Activated B cell treated with CpG ODN at 0.5 μM for 24 hours (primary cell): ENCODE data around the gene VSIG10L2. TPM values are rescaled to one million over a fixed set of nuclear protein-coding genes. Genes with fewer than 3 reads are reported as not detected.

Experiments
- ATAC-seq: fragments of 200-7000 bp; cut with Tn5 transposase; one replicate; pipeline ENCODE4 v1.10.0; 2021; ENCODE audit warnings: low read depth, mild to moderate bottlenecking, moderate library complexity
- CTCF ChIA-PET: fragments of 350-600 bp; sonication (Branson Sonifier 250); formaldehyde crosslinking; loops from one replicate; lab custom pipeline; 2021; ENCODE audit warnings: antibody characterized with exemption; lab: Charles Lee
- POLR2A ChIA-PET: fragments of 350-600 bp; sonication (Branson Sonifier 250); formaldehyde crosslinking; loops from one replicate; lab custom pipeline; 2021; ENCODE audit warnings: antibody characterized with exemption; lab: Charles Lee
- DNase-seq: peaks from one replicate; pipeline ENCODE4 v3.0.0; 2022
- H3K27ac Mint-ChIP-seq: one replicate; pipeline ENCODE4 v1.8.0; 2020; ENCODE audit warnings: mixed read lengths
- H3K27me3 Mint-ChIP-seq: one replicate; pipeline ENCODE4 v1.8.0; 2021; ENCODE audit warnings: mixed read lengths
- H3K36me3 Mint-ChIP-seq: one replicate; pipeline ENCODE4 v1.8.0; 2021; ENCODE audit warnings: low read depth, mixed read lengths
- H3K4me1 Mint-ChIP-seq: one replicate; pipeline ENCODE4 v1.8.0; 2021; ENCODE audit warnings: mixed read lengths
- H3K4me3 Mint-ChIP-seq: one replicate; pipeline ENCODE4 v1.8.0; 2020; ENCODE audit warnings: mild to moderate bottlenecking, mixed read lengths
- H3K9me3 Mint-ChIP-seq: one replicate; pipeline ENCODE4 v1.8.0; 2020; ENCODE audit warnings: mixed read lengths
- intact Hi-C: fragments of 100-400 bp; cut with micrococcal nuclease; formaldehyde crosslinking; loops from one replicate; pipeline ENCODE4 v1.15.1; 2024
- total RNA-seq: library from RNA; stranded (reverse); gene quantifications from 2 replicates; pipeline ENCODE4 v1.2.3, GENCODE V29; 2022
- TF ChIP-seq, protein P1 (sequence below): fragments of 200-600 bp; IDR thresholded peaks from one replicate; pipeline ENCODE4 v1.8.0; 2022; ENCODE audit warnings: antibody characterized with exemption, mild to moderate bottlenecking

VSIG10L2 gene
- total RNA-seq, 1 donor from 2014 or later, result not detected

DNA sequence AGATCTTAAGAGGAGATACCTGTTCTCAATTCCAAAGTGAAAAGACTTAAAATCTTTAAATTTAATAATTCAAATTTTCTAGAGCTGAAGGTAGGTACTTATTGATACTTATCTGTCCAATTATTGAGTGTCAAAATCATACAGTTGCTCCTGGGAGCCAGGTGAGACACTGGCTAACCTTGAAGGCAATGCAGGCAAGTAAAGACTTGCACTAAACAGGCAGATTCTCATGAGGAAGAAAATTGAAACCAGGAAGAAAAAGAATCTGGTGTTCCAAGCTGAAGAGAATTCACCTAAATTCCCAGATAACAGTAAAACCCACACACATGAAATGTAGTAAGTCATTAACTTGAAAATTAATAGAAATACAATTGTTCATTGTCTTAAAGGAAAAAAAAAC is 30.3 kb downstream of the VSIG10L2 start:
- POLR2A ChIA-PET, result no interaction called here
- ATAC-seq (no peak), DNase-seq (no peak)
- no peak overlapping the region for H3K4me3 Mint-ChIP-seq
- H3K4me1 Mint-ChIP-seq, result no peaks in the 10 kb centered on the region
- intact Hi-C loops, result no loop called here
- TF ChIP-seq, protein P1, sequence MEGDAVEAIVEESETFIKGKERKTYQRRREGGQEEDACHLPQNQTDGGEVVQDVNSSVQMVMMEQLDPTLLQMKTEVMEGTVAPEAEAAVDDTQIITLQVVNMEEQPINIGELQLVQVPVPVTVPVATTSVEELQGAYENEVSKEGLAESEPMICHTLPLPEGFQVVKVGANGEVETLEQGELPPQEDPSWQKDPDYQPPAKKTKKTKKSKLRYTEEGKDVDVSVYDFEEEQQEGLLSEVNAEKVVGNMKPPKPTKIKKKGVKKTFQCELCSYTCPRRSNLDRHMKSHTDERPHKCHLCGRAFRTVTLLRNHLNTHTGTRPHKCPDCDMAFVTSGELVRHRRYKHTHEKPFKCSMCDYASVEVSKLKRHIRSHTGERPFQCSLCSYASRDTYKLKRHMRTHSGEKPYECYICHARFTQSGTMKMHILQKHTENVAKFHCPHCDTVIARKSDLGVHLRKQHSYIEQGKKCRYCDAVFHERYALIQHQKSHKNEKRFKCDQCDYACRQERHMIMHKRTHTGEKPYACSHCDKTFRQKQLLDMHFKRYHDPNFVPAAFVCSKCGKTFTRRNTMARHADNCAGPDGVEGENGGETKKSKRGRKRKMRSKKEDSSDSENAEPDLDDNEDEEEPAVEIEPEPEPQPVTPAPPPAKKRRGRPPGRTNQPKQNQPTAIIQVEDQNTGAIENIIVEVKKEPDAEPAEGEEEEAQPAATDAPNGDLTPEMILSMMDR, result no peak
- H3K9me3 Mint-ChIP-seq, result no peaks in the 10 kb centered on the region
- peaks cover 8% of the 10 kb centered on the region for H3K27me3 Mint-ChIP-seq
- no peaks in the 10 kb centered on the region for H3K36me3 Mint-ChIP-seq
- no peak overlapping the region for H3K27ac Mint-ChIP-seq
- CTCF ChIA-PET, result no interaction called here

DNA sequence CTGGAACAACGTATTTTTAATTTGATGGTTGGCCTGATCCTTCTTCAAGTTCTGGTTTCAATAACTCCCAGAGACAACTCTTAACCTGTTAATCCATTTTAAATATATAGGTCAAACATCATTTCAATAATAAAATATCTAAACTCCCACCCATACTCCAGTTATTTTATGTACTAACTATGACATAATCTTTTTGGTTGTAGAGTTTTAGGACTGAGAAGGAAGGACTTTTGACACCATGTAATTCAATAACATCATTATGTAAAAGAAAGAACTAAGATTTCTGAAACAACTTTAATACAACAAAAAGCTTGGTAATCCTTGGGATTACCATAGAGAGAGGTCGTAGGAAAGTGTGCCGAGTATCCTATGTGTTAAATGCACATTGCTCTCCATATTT is 31.5 kb downstream of the VSIG10L2 start:
- H3K36me3 Mint-ChIP-seq, result no peaks in the 10 kb centered on the region
- H3K27me3 Mint-ChIP-seq, result peaks cover 6% of the 10 kb centered on the region
- DNase-seq, result no peak
- intact Hi-C loops, result no loop called here
- H3K27ac Mint-ChIP-seq, result no peak overlapping the region
- H3K4me3 Mint-ChIP-seq, result no peak overlapping the region
- TF ChIP-seq, protein P1, result no peak
- H3K9me3 Mint-ChIP-seq, result no peaks in the 10 kb centered on the region
- ChIA-PET POLR2A (no interaction called here), CTCF (no interaction called here)
- no peak for ATAC-seq
- no peaks in the 10 kb centered on the region for H3K4me1 Mint-ChIP-seq

DNA sequence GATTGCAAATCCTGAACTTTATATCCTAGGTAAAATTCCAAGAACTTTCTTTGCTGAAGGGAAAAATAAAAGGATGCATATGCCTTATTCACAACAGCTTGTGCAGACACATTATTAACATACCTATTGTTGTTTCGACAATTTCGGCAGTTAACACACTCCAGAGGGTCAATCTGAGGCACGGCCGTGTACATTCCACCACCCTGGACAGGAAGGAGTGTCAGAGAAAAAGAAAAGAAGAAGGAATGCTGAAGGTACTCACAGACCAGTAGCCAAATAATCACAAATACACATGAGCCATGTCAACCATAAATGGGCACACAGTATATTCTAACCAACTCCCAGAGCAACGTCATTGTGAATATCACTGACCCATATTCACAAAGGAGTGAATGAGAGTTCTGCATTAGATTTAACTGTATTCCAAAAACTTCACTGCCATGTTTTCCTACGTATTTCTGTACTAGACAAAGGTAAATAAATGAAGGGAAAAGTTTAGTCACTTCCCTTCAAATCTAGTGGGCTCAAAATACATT is 32.4 kb downstream of the VSIG10L2 start:
- POLR2A ChIA-PET, result no interaction called here
- intact Hi-C loops, result no loop called here
- TF ChIP-seq, protein P1, result no peak
- Mint-ChIP-seq H3K27me3 (peaks cover 6% of the 10 kb centered on the region), H3K4me3 (no peak overlapping the region), H3K27ac (no peak overlapping the region), H3K4me1 (no peaks in the 10 kb centered on the region), H3K9me3 (no peaks in the 10 kb centered on the region), H3K36me3 (no peaks in the 10 kb centered on the region)
- ATAC-seq (no peak), DNase-seq (no peak)
- CTCF ChIA-PET, result no interaction called here

DNA sequence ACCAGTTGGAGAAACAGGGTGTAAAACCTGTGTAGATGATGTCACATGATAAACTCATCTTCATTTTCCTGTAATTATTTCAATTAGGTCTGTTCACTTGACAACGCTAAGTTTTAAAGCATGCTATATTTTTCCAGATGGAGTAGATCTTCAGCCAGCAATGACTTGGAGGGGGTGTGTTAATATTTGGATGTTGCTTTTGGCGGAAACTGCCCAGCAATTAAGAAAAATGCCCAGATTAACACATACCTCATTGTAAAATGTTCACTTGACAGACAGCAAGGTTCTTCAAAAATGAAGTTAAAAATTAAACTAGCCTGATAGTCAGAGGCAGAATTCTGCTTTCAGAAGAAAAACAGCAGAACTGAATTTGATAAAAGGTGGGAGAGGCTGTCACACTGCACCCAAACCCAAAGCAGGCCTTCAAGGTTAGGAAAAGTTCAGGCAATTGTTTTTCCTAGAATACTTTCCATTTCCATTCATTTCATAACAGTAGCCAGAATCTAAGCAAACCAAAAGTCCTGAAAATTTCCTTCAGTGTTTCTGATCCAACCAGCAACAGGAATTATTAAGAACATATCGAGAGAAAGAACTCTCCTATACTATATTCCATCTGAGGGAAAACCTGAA is 33.0 kb downstream of the VSIG10L2 start:
- POLR2A ChIA-PET, result no interaction called here
- ATAC-seq (no peak), DNase-seq (no peak)
- Mint-ChIP-seq H3K27ac (no peak overlapping the region), H3K4me1 (no peaks in the 10 kb centered on the region), H3K4me3 (no peak overlapping the region), H3K9me3 (no peaks in the 10 kb centered on the region), H3K36me3 (no peaks in the 10 kb centered on the region), H3K27me3 (peaks cover 4% of the 10 kb centered on the region)
- intact Hi-C loops, result no loop called here
- TF ChIP-seq, protein P1, result no peak
- CTCF ChIA-PET, result no interaction called here

DNA sequence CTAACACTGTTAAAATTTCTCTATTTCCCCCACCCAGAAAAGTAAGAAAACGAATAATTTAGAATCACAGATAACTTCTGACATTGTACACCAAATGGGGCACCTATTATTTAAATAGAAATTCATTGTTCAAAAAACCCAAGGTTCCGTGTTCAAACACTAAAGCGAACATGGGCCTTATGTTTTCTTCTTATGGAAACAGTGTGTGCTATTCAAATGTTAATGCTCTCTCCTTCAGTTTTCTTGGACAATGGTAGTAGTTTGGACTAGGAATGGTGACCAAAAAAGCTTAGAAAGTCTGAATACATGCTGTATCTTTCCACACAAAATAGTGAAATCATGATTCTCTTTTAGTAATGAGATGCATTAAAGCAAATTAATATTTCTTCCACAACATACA is 33.7 kb downstream of the VSIG10L2 start:
- H3K27me3 Mint-ChIP-seq, result peaks cover 4% of the 10 kb centered on the region
- no peak overlapping the region for H3K4me3 Mint-ChIP-seq
- POLR2A ChIA-PET, result no interaction called here

More for the DNA sequence above, 33.7 kb downstream of the VSIG10L2 start:
- intact Hi-C loops, result no loop called here
- ATAC-seq (no peak), DNase-seq (no peak)
- TF ChIP-seq, protein P1, result no peak
- CTCF ChIA-PET, result no interaction called here
- no peaks in the 10 kb centered on the region for H3K4me1 Mint-ChIP-seq
- H3K9me3 Mint-ChIP-seq, result no peaks in the 10 kb centered on the region
- H3K36me3 Mint-ChIP-seq, result no peaks in the 10 kb centered on the region
- no peak overlapping the region for H3K27ac Mint-ChIP-seq
